Left ventricle myocardium inferior (tissue), 1 donor: ENCODE measurements around the gene BRD7. TPM values are rescaled to one million over a fixed set of nuclear protein-coding genes. Genes with fewer than 3 reads are reported as not detected.

Experiments
- DNase-seq: peaks from one replicate; pipeline ENCODE4 v3.0.0-alpha.2; 2020
- H3K27ac ChIP-seq: fragments of 200-600 bp; replicated peaks from 2 replicates; pipeline ENCODE4 v1.8.0; 2021
- H3K27me3 ChIP-seq: fragments of 200-600 bp; 2 replicates; pipeline ENCODE4 v1.8.0; 2021; ENCODE audit warnings: low read depth
- H3K36me3 ChIP-seq: fragments of 200-600 bp; 2 replicates; pipeline ENCODE4 v1.8.0; 2021
- H3K4me1 ChIP-seq: fragments of 200-600 bp; 2 replicates; pipeline ENCODE4 v1.8.0; 2021
- H3K4me3 ChIP-seq: fragments of 200-600 bp; 2 replicates; pipeline ENCODE4 v1.8.0; 2021; ENCODE audit warnings: mild to moderate bottlenecking, moderate library complexity
- H3K9me3 ChIP-seq: fragments of 200-600 bp; replicated peaks from 2 replicates; pipeline ENCODE4 v1.8.0; 2021
- CTCF ChIP-seq: fragments of 200-600 bp; IDR thresholded peaks from 2 replicates; pipeline ENCODE4 v1.8.0; 2021; ENCODE audit warnings: antibody characterized with exemption, mild to moderate bottlenecking, borderline replicate concordance
- intact Hi-C: fragments of 100-400 bp; cut with micrococcal nuclease; formaldehyde crosslinking; loops from one replicate; pipeline ENCODE4 v1.11.0; 2022
- total RNA-seq: library from RNA; stranded (reverse); fragmentation: NEBNext Ultra II Directional; extraction: Animal tissue kit (Norgen Biotek cat#: 25700); gene quantifications from one replicate; pipeline ENCODE4 v1.2.1, GENCODE V29; 2021
- donor health status: DM: no; HTN: yes; CAD: no; lungs with severe emphysema.

The BRD7 gene
- total RNA-seq, 1 donor from 2014 or later: 52.3 TPM

GRCh38 chr16:50298591-50299507, 69.9 kb downstream of the BRD7 start:
- Histone ChIP-seq H3K9me3 (no peaks in the 10 kb centered on the region), H3K27ac (no peak overlapping the region), H3K4me3 (no peak overlapping the region), H3K4me1 (peaks cover 10% of the 10 kb centered on the region), H3K36me3 (no peaks in the 10 kb centered on the region), H3K27me3 (no peaks in the 10 kb centered on the region)
- intact Hi-C loops: no loop called here
- DNase-seq: no peak
- TF ChIP-seq CTCF: no peak

GRCh38 chr16:50298075-50298460, 70.7 kb downstream of the BRD7 start:
- no peak for TF ChIP-seq CTCF
- H3K36me3 ChIP-seq: no peaks in the 10 kb centered on the region
- H3K27me3 ChIP-seq: no peaks in the 10 kb centered on the region
- H3K4me3 ChIP-seq: no peak overlapping the region
- peaks cover 10% of the 10 kb centered on the region for H3K4me1 ChIP-seq
- intact Hi-C loops: no loop called here
- no peaks in the 10 kb centered on the region for H3K9me3 ChIP-seq
- no peak for DNase-seq
- no peak overlapping the region for H3K27ac ChIP-seq

GRCh38 chr16:50297301-50298074, 71.3 kb downstream of the BRD7 start:
- TF ChIP-seq CTCF: no peak
- Histone ChIP-seq H3K9me3 (no peaks in the 10 kb centered on the region), H3K27me3 (no peaks in the 10 kb centered on the region), H3K36me3 (no peaks in the 10 kb centered on the region), H3K27ac (no peak overlapping the region), H3K4me1 (peaks cover 10% of the 10 kb centered on the region), H3K4me3 (no peak overlapping the region)
- DNase-seq: no peak
- intact Hi-C loops: no loop called here

GRCh38 chr16:50296807-50297206, 72.0 kb downstream of the BRD7 start:
- Histone ChIP-seq H3K4me1 (peaks cover 10% of the 10 kb centered on the region), H3K27me3 (no peaks in the 10 kb centered on the region), H3K27ac (no peak overlapping the region), H3K36me3 (no peaks in the 10 kb centered on the region), H3K4me3 (no peak overlapping the region), H3K9me3 (no peaks in the 10 kb centered on the region)
- no peak for DNase-seq
- no peak for TF ChIP-seq CTCF
- intact Hi-C loops: no loop called here

- Histone ChIP-seq H3K27me3 (no peaks in the 10 kb centered on the region), H3K36me3 (no peaks in the 10 kb centered on the region), H3K4me3 (no peak overlapping the region), H3K9me3 (no peaks in the 10 kb centered on the region), H3K4me1 (peaks cover 10% of the 10 kb centered on the region), H3K27ac (no peak overlapping the region)
- intact Hi-C loops: no loop called here
- TF ChIP-seq CTCF: no peak
- peak; percentile 2 for DNase-seq
Observed at GRCh38 chr16:50295541-50296132, 73.2 kb downstream of the BRD7 start.
